ENCODE measurements around the gene TSPAN3.

Gene TSPAN3

DNA sequence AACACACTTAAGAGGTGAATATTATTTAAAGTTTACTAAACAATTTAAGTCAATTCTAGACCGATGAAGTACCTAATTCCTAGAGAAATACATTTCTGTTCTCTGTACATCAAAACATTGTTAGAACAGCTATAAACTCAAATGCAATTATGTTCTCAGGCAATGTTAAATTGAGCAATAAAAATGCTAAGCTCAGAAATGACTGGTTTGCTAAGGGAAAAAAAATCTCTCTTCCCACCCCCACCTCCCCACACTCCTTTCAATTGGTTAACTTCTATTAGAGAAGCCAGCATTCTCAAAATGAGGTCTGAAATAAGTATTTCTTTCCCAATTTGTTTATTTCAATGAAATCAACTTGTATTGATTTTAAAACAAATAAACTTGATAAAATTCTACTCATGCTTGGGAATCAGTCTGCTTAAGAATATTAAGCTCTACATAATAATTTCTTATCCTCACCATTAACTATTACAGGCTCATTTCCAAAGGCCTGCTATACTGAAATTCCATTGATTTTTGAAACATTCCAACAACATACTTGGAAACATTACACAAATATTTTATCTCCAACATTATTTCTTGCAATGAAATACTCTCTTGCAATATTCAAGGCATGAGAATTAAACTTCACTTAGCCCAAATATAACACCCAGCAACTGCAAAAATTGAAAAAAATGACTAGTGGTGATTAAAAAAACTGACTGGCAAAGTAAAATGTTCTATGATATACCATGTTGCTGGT lies 22.6 kb downstream of the TSPAN3 start:
- no peak for DNase-seq

- DNase-seq = no peak
These were observed 24.1 kb downstream of the TSPAN3 start for GRCh38 chr15:77046704-77047412.

- DNase-seq = no peak
These were observed 24.9 kb downstream of the TSPAN3 start for GRCh38 chr15:77045985-77046384.

DNA sequence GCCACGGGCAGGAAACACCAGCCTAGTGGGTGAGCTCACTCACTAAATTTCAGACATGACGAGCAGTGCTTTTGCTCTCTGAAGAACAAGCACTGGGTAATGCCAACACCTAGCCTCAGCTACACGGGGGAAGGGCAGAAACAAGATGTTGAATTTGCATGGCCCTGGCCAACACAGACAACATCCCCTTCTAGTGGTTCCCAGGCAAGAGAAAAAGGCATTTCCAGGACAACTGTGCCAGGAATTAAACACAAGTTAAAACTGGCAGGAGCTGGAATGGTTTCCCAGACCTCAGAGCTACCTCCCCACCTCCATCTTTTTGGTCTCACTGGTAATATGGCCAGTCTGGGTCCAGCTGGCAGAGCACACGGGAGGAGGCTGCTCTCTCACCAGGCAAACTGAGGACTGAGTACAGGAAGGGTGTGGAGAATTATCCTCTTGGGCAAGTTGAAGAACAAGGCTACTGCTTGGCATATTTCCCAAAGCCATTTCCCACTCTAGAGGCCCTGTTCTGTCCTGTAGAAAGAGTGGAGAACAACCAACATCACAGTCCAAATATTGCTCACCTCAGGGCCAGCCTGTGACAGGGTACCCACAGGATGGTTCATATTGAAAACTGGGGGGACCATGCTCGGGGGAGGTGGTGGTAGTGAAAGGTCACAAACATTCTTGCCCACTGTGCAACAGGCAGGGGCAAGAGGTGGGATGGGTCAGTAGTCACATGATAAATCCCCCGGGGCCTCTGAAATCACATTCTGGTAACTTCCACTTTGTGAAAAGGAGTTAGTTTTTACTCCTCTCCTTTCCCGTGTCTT lies 26.5 kb downstream of the TSPAN3 start:
- DNase-seq = no peak

DNA sequence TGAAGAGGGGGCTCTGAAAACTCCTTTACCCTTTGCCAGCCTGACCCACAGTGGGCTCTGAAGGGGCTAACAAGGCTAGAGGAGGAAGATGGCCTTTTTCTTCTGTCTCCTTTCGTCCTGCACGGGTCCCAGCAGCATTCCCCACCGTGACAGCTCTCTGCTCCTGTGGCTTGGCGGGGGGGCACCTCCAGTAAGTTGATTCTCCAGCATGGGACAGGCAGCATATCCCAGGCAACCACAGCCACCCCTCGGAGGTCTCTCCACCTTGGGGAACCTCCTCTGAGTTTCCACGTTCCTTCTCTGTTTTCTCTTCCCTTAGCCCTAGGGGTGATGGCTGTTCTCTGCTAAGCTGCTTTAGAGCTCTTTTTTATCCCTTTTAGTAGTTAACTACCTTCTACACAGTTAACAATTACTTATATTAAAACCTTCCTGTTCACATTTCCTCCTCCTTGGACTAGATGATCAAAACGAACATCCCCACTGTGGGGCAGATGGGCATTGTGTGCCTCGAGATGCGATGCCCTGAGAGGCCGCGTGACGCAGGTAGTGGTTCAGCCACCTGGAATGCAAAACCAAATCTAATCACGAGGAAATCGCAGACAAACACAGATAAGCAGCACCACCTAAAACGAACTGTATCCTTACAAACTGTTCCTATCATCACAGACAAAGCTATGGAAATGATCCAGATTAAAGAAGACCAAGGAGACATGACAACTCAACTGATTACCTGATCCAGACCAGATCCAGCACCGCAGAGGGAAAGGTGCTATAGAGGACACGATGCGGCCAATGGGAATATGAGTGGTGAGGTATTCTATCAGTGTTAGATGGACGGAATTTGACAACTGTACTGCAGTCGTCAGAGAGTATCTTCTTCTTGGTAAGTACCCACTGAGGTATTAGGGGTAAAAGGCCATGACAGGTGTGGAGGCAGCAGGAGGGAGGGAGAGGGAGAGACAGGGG lies 27.7 kb downstream of the TSPAN3 start:
- DNase-seq = no peak

DNA sequence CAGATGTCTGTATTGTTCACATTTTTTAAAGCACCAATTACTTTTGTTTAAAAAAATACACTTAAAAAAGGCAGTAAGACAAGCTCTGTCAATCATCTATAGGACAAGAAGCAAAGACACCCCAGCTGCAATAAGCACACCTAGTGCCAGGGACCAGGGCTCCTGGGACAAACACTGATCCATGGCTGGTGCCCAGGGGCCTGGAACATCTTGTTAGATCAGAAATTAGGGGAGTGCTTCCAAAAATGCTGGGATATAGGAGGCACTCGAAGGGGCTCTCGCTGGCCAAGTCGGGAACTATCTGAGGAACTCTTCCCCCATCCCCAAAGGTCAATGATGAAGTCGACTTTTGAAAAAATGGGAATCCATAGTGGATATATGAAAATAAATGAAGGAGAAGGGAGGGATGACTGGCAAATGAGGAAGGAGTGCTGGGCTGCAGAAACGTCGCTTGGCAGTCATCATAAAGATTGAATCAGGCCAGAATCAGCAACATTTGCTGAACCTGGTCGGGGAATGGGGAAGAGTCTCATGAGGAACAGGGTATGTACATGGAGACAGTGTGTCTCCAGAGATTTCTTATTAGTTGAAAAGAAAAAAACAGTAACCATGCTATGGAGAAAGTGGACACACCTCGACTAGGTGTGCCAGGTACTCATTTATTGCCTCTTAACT lies 28.5 kb downstream of the TSPAN3 start:
- peak in 1 of 3 donors; percentile 33 for DNase-seq

DNA sequence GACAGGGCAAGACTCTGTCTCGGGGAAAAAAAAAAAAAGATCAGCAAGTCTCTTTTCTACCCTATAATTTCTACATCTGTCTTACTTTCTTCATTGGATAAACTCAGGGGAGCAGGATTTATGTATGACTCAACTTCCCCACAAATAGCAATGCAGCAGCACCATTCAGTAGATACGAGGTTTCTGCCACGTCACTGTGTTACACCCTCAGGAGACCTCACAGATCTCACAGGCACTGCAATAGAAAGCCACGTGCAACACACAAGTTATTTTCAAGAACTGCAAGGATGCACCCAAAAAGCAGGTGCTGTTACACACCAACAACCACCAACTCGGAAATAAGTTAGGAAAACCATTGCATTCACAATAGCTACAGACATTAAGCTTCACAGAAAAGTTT lies 30.2 kb downstream of the TSPAN3 start:
- DNase-seq = no peak

DNA sequence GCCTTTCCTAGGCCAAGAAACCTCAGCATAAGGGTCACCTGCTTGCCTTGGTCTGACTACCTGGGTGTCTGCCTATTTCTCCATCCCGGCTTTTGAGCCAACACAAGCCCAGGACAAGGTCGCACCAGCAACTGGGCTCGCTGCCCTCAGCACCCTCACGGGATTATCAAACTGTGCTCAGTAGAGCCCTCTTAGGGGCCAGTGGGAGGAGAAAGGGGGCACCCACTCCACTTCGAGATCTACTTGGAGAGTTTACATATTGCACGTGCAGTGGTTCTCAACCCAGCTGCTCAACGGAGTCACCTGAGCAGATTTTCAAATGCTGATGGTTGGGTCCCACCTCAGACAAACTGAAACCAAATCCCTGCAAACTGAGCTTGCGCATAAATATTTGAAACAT lies 31.1 kb downstream of the TSPAN3 start:
- DNase-seq = no peak

GRCh38 chr15:77039217-77039533 lies 31.7 kb downstream of the TSPAN3 start:
- DNase-seq = no peak

DNA sequence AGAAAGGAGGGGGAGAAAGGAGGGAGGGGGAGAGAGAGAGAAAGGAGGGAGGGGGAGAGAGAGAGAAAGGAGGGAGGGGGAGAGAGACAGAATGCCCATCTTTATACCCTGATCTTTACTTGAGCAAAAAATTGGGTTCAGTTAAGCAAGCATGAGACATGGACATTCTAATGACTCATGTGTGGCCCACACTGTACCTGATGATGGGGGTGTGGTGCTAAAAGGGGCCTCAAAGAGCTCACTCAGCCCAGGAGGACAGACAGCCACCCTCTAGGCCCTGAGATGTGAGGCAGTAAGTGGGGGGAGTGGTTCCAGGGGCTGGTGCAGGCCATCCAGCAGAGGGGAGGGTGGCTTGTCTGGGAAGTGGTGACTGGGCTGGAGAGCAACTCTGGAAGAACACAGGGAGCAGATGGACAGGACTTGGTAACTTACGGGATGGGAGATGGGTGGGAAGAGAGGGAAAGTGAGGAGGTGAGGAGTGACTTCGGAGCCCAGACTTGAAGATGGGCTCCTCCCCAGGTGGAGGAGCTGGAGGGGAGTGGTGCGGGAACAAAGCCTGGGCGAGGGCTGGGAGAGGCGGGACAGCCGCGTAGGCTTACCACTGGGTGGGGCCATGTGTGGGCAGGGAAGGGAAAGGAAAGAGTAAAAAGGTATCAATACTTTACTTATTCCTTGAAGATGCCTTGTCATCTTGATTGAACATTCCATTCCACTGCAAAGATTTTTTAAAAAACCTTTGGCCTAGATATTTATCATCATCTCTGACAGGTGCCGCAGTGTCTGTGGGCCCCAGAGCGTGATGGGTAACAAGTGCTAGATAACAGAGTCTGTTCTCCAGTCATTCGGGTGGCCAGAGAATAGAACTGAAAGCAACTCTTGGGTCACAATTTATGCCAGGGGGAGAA lies 32.3 kb downstream of the TSPAN3 start:
- DNase-seq = no peak

- no peak for DNase-seq
These were observed 33.3 kb downstream of the TSPAN3 start for GRCh38 chr15:77037388-77038209.

DNA sequence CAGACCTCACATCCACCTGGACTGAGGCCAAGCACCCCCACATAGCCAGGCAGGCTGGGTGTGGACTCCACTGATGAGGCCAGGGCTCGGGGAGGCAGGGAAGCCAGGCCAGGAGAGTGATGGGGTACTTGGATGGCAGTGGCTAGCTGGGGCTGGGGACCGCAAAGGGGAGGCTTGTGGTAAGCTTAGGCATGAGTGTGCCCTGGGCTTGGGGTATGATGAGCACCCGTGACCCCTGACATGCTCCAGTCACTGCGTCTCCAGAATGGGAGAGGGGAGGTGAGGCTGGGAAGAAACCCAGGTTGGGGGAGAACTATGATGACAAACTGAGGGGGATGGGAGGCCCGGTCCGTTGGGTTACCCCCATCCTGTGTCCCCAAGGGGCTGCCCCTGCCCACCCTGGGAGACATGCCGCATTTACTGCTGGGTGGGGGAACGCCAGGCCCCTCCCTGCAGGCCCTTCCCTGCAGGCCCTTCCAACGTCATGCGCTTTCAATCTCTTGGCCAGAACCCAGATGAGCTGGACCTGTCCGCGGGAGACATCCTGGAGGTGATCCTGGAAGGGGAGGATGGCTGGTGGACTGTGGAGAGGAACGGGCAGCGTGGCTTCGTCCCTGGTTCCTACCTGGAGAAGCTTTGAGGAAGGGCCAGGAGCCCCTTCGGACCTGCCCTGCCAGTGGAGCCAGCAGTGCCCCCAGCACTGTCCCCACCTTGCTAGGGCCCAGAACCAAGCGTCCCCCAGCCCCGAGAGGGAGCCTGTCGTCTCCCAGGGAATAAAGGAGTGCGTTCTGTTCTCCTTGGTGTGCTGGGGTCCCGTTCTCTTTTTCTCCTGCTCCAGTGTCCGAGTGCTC lies 34.1 kb downstream of the TSPAN3 start:
- no peak for DNase-seq

- DNase-seq = no peak
These were observed 34.9 kb downstream of the TSPAN3 start for GRCh38 chr15:77035999-77036471.

DNA sequence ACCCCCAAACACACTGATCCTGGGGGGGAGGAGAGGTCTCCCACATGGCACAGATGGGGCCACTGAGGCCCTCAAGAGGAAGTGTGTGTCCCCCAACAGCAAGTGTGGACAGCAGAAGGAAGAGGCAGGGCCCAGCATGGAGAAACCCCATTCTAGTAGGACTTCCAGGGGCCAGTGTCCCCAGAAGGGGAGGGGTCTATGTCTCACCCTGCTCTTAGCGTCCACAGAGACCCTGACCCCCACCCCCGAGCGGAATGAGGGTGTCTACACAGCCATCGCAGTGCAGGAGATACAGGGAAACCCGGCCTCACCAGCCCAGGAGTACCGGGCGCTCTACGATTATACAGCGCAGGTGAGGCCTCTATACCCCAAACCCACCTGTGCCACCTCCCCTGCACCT lies 35.3 kb downstream of the TSPAN3 start:
- no peak for DNase-seq

- peak in 2 of 3 donors; percentile 34 to 51 for DNase-seq
These were observed 36.0 kb downstream of the TSPAN3 start for GRCh38 chr15:77034695-77035489.

- no peak for DNase-seq
These were observed 36.9 kb downstream of the TSPAN3 start for GRCh38 chr15:77033729-77034671.

GRCh38 chr15:77033417-77033728 lies 37.5 kb downstream of the TSPAN3 start:
- DNase-seq = no peak
